GM23338 (cell line): ENCODE results near the gene MAGI3. TPM values are rescaled to one million over a fixed set of nuclear protein-coding genes. Genes with fewer than 3 reads are reported as not detected.

Source experiments
- ATAC-seq: fragments of 200-7000 bp; cut with Tn5 transposase; 3 replicates; pipeline ENCODE4 v1.9.1; 2020
- DNase-seq: peaks from one replicate; pipeline ENCODE4 v3.0.0-alpha.2; 2015; ENCODE audit warnings: low spot score
- H2AFZ ChIP-seq: fragments of 200-600 bp; sonication (generic); 2 replicates; pipeline ENCODE4 v1.8.0; 2016; ENCODE audit warnings: antibody characterized with exemption, mild to moderate bottlenecking, moderate library complexity
- H3F3A ChIP-seq: fragments of 200-600 bp; sonication (generic); replicated peaks from 2 replicates; pipeline ENCODE4 v1.8.0; 2017; ENCODE audit warnings: antibody characterized with exemption, mixed run types, low read depth
- H3K27ac ChIP-seq: fragments of 200-600 bp; sonication (generic); 2 replicates; pipeline ENCODE4 v1.6.1; 2016; ENCODE audit warnings: low read depth
- H3K27me3 ChIP-seq: fragments of 200-600 bp; sonication (generic); 2 replicates; pipeline ENCODE4 v1.8.0; 2016; ENCODE audit warnings: mild to moderate bottlenecking, mixed run types, moderate library complexity; ENCODE audit not compliant: insufficient read depth
- H3K36me3 ChIP-seq: fragments of 200-600 bp; sonication (generic); 2 replicates; pipeline ENCODE4 v1.8.0; 2016; ENCODE audit warnings: mild to moderate bottlenecking; ENCODE audit not compliant: insufficient read depth
- H3K4me1 ChIP-seq: fragments of 200-600 bp; sonication (generic); 2 replicates; pipeline ENCODE4 v1.8.0; 2016; ENCODE audit warnings: mild to moderate bottlenecking, moderate library complexity; ENCODE audit not compliant: insufficient read depth
- H3K4me2 ChIP-seq: fragments of 200-600 bp; sonication (generic); 2 replicates; pipeline ENCODE4 v1.7.1; 2017; ENCODE audit warnings: mixed run types
- H3K4me3 ChIP-seq: fragments of 200-600 bp; sonication (generic); 2 replicates; pipeline ENCODE4 v1.6.1; 2016; ENCODE audit warnings: mixed run types
- H3K79me2 ChIP-seq: fragments of 200-600 bp; sonication (generic); replicated peaks from 2 replicates; pipeline ENCODE4 v1.8.0; 2017; ENCODE audit warnings: mild to moderate bottlenecking; ENCODE audit not compliant: insufficient read depth
- H3K9me2 ChIP-seq: fragments of 200-600 bp; sonication (generic); 2 replicates; pipeline ENCODE4 v1.8.0; 2017; ENCODE audit not compliant: insufficient read depth
- H4K20me1 ChIP-seq: fragments of 200-600 bp; sonication (generic); replicated peaks from 2 replicates; pipeline ENCODE4 v1.8.0; 2017; ENCODE audit warnings: mild to moderate bottlenecking; ENCODE audit not compliant: insufficient read depth
- H3K27ac Mint-ChIP-seq: 2 replicates; pipeline ENCODE4 v1.8.0; 2020; ENCODE audit warnings: inconsistent platforms, mild to moderate bottlenecking, moderate library complexity, mixed read lengths
- H3K27me3 Mint-ChIP-seq: 3 replicates; pipeline ENCODE4 v1.8.0; 2022; ENCODE audit warnings: low read depth, mild to moderate bottlenecking, moderate library complexity, mixed read lengths, inconsistent platforms; ENCODE audit not compliant: insufficient read depth, poor library complexity
- H3K36me3 Mint-ChIP-seq: 3 replicates; pipeline ENCODE4 v1.8.0; 2021; ENCODE audit warnings: low read depth, mild to moderate bottlenecking, inconsistent platforms, moderate library complexity, mixed read lengths
- H3K4me1 Mint-ChIP-seq: 3 replicates; pipeline ENCODE4 v1.8.0; 2020; ENCODE audit warnings: mild to moderate bottlenecking, inconsistent platforms, mixed read lengths
- H3K4me3 Mint-ChIP-seq: 3 replicates; pipeline ENCODE4 v1.8.0; 2021; ENCODE audit warnings: moderate library complexity, mild to moderate bottlenecking, inconsistent platforms, mixed read lengths
- H3K9me3 Mint-ChIP-seq: 3 replicates; pipeline ENCODE4 v1.8.0; 2020; ENCODE audit warnings: moderate library complexity, mild to moderate bottlenecking, inconsistent platforms, mixed read lengths
- ETS1 ChIP-seq: IDR thresholded peaks from 2 replicates; pipeline ENCODE4 v1.6.1; 2016; ENCODE audit warnings: antibody characterized with exemption
- EZH2 ChIP-seq: fragments of 200-600 bp; sonication (generic); IDR thresholded peaks from one replicate; pipeline ENCODE4 v1.8.0; 2017; ENCODE audit warnings: antibody characterized with exemption, mild to moderate bottlenecking, low read depth; ENCODE audit not compliant: unreplicated experiment
- NANOG ChIP-seq: IDR thresholded peaks from 2 replicates; pipeline ENCODE4 v1.6.1; 2016; ENCODE audit warnings: antibody characterized with exemption, borderline replicate concordance
- polyA plus RNA-seq: library from polyadenylated mRNA; unstranded; fragments of >200 nt; fragmentation: Nextera tagmentation; extraction: Ambion mirVana; gene quantifications from 2 replicates; pipeline ENCODE4 v1.2.1, GENCODE V29; 2016
- total RNA-seq: library from RNA; depleted of rRNA; stranded (reverse); fragments of >200 nt; shearing (Covaris generic); gene quantifications from 2 replicates; pipeline ENCODE4 v1.2.3, GENCODE V29; 2014
- TF ChIP-seq, protein P1 (sequence below): fragments of 250-450 bp; sonication (Bioruptor Pico); IDR thresholded peaks from 2 replicates; pipeline ENCODE4 v1.5.0; 2020; ENCODE audit warnings: mild to moderate bottlenecking, moderate library complexity
- TF ChIP-seq, protein P2 (sequence below), 2 experiments: fragments of 200-600 bp in 1 of 2; sonication (generic) in 1 of 2; conservative IDR thresholded peaks; 2 replicates each; pipeline versions ENCODE4 v1.5.1 to v1.6.1; 2016 to 2017; ENCODE audit warnings: antibody characterized with exemption in 2 of 2, low read depth in 2 of 2, mild to moderate bottlenecking in 2 of 2, moderate library complexity in 1 of 2

MAGI3 gene
- total and polyA plus RNA-seq, 2 experiments from 2014 or later, result 3.9 to 10.0 TPM

- TF ChIP-seq, protein P1, sequence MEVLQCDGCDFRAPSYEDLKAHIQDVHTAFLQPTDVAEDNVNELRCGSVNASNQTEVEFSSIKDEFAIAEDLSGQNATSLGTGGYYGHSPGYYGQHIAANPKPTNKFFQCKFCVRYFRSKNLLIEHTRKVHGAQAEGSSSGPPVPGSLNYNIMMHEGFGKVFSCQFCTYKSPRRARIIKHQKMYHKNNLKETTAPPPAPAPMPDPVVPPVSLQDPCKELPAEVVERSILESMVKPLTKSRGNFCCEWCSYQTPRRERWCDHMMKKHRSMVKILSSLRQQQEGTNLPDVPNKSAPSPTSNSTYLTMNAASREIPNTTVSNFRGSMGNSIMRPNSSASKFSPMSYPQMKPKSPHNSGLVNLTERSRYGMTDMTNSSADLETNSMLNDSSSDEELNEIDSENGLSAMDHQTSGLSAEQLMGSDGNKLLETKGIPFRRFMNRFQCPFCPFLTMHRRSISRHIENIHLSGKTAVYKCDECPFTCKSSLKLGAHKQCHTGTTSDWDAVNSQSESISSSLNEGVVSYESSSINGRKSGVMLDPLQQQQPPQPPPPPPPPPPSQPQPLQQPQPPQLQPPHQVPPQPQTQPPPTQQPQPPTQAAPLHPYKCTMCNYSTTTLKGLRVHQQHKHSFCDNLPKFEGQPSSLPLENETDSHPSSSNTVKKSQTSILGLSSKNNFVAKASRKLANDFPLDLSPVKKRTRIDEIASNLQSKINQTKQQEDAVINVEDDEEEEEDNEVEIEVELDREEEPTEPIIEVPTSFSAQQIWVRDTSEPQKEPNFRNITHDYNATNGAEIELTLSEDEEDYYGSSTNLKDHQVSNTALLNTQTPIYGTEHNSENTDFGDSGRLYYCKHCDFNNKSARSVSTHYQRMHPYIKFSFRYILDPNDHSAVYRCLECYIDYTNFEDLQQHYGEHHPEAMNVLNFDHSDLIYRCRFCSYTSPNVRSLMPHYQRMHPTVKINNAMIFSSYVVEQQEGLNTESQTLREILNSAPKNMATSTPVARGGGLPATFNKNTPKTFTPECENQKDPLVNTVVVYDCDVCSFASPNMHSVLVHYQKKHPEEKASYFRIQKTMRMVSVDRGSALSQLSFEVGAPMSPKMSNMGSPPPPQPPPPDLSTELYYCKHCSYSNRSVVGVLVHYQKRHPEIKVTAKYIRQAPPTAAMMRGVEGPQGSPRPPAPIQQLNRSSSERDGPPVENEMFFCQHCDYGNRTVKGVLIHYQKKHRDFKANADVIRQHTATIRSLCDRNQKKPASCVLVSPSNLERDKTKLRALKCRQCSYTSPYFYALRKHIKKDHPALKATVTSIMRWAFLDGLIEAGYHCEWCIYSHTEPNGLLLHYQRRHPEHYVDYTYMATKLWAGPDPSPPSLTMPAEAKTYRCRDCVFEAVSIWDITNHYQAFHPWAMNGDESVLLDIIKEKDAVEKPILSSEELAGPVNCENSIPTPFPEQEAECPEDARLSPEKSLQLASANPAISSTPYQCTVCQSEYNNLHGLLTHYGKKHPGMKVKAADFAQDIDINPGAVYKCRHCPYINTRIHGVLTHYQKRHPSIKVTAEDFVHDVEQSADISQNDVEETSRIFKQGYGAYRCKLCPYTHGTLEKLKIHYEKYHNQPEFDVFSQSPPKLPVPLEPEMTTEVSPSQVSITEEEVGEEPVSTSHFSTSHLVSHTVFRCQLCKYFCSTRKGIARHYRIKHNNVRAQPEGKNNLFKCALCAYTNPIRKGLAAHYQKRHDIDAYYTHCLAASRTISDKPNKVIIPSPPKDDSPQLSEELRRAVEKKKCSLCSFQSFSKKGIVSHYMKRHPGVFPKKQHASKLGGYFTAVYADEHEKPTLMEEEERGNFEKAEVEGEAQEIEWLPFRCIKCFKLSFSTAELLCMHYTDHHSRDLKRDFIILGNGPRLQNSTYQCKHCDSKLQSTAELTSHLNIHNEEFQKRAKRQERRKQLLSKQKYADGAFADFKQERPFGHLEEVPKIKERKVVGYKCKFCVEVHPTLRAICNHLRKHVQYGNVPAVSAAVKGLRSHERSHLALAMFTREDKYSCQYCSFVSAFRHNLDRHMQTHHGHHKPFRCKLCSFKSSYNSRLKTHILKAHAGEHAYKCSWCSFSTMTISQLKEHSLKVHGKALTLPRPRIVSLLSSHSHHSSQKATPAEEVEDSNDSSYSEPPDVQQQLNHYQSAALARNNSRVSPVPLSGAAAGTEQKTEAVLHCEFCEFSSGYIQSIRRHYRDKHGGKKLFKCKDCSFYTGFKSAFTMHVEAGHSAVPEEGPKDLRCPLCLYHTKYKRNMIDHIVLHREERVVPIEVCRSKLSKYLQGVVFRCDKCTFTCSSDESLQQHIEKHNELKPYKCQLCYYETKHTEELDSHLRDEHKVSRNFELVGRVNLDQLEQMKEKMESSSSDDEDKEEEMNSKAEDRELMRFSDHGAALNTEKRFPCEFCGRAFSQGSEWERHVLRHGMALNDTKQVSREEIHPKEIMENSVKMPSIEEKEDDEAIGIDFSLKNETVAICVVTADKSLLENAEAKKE, result no peak
- TF ChIP-seq EZH2, result no peak
- TF ChIP-seq, protein P2, sequence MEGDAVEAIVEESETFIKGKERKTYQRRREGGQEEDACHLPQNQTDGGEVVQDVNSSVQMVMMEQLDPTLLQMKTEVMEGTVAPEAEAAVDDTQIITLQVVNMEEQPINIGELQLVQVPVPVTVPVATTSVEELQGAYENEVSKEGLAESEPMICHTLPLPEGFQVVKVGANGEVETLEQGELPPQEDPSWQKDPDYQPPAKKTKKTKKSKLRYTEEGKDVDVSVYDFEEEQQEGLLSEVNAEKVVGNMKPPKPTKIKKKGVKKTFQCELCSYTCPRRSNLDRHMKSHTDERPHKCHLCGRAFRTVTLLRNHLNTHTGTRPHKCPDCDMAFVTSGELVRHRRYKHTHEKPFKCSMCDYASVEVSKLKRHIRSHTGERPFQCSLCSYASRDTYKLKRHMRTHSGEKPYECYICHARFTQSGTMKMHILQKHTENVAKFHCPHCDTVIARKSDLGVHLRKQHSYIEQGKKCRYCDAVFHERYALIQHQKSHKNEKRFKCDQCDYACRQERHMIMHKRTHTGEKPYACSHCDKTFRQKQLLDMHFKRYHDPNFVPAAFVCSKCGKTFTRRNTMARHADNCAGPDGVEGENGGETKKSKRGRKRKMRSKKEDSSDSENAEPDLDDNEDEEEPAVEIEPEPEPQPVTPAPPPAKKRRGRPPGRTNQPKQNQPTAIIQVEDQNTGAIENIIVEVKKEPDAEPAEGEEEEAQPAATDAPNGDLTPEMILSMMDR (conservative IDR thresholded peaks at IDR 0.05; ENCODE audit: low read depth in 2 of 2), result no peak
- no peak for TF ChIP-seq ETS1
- TF ChIP-seq NANOG, result no peak
- no peak for DNase-seq
- H3F3A ChIP-seq, result no peaks in the 10 kb centered on the region
- no peaks in the 10 kb centered on the region; the same call in 1 of the 2 replicates for H3K36me3 ChIP-seq
- Mint-ChIP-seq H3K27me3 (no peaks in the 10 kb centered on the region), H3K4me1 (no peaks in the 10 kb centered on the region; the same call in 1 of the 3 replicates), H3K27ac (no peak overlapping the region), H3K4me3 (no peak overlapping the region), H3K36me3 (peaks cover 7% of the 10 kb centered on the region), H3K9me3 (peaks cover 7% of the 10 kb centered on the region; the same call in 2 of the 3 replicates)
- no peak overlapping the region for H3K4me2 ChIP-seq
- no peaks in the 10 kb centered on the region for H4K20me1 ChIP-seq
- no peaks in the 10 kb centered on the region; the same call in 1 of the 2 replicates for H3K79me2 ChIP-seq
- H3K27ac ChIP-seq, result no peak overlapping the region
- no peaks in the 10 kb centered on the region; the same call in 1 of the 2 replicates for H3K4me1 ChIP-seq
- H3K9me2 ChIP-seq, result no peaks in the 10 kb centered on the region
- no peak for ATAC-seq
- H3K4me3 ChIP-seq, result no peak overlapping the region
- H3K27me3 ChIP-seq, result no peaks in the 10 kb centered on the region
- H2AFZ ChIP-seq, result no peak overlapping the region
Measured at GRCh38 chr1:113530021-113530420, 139.7 kb downstream of the MAGI3 start.
